Activated CD8-positive, alpha-beta T cell treated with anti-CD3 and anti-CD28 coated beads for 36 hours (primary cell): ENCODE data around the gene GNB2. TPM values are rescaled to one million over a fixed set of nuclear protein-coding genes. Genes with fewer than 3 reads are reported as not detected.
A peak's percentile ranks its signal among the peaks of the same experiment; 100 is the strongest.

ENCODE experiments used
- ATAC-seq: fragments of 200-7000 bp; cut with Tn5 transposase; one replicate; pipeline ENCODE4 v1.10.0; 2021; ENCODE audit warnings: mild to moderate bottlenecking, moderate library complexity
- CTCF ChIA-PET: fragments of 350-600 bp; sonication (Branson Sonifier 250); formaldehyde crosslinking; loops from one replicate; lab custom pipeline; 2021; ENCODE audit warnings: antibody characterized with exemption; lab: Charles Lee
- POLR2A ChIA-PET: fragments of 350-600 bp; sonication (Branson Sonifier 250); formaldehyde crosslinking; loops from one replicate; lab custom pipeline; 2021; ENCODE audit warnings: antibody characterized with exemption; lab: Charles Lee
- DNase-seq: peaks from one replicate; pipeline ENCODE4 v3.0.0-alpha.2; 2020
- H3K27ac Mint-ChIP-seq: one replicate; pipeline ENCODE4 v1.8.0; 2021; ENCODE audit warnings: mild to moderate bottlenecking, mixed read lengths
- H3K27me3 Mint-ChIP-seq: one replicate; pipeline ENCODE4 v1.8.0; 2021; ENCODE audit warnings: mixed read lengths
- H3K36me3 Mint-ChIP-seq: one replicate; pipeline ENCODE4 v1.8.0; 2021; ENCODE audit warnings: low read depth, mixed read lengths
- H3K4me1 Mint-ChIP-seq: one replicate; pipeline ENCODE4 v1.8.0; 2021; ENCODE audit warnings: low read depth, mixed read lengths
- H3K4me3 Mint-ChIP-seq: one replicate; pipeline ENCODE4 v1.8.0; 2021; ENCODE audit warnings: mild to moderate bottlenecking, moderate library complexity, mixed read lengths
- H3K9me3 Mint-ChIP-seq: one replicate; pipeline ENCODE4 v1.8.0; 2021; ENCODE audit warnings: mixed read lengths
- intact Hi-C: fragments of 100-400 bp; cut with micrococcal nuclease; formaldehyde crosslinking; loops from one replicate; pipeline ENCODE4 v1.10.0; 2022
- total RNA-seq, 2 experiments: library from RNA; stranded (reverse); gene quantifications; one replicate each; pipeline ENCODE4 v1.2.3, GENCODE V29; 2021
- TF ChIP-seq, protein P1 (sequence below): fragments of 200-600 bp; IDR thresholded peaks from one replicate; pipeline ENCODE4 v1.8.0; 2022; ENCODE audit warnings: antibody characterized with exemption, mild to moderate bottlenecking

Gene GNB2
- total RNA-seq, 2 experiments from 2014 or later: 192 TPM

- no peak overlapping the region for H3K27ac Mint-ChIP-seq
- H3K27me3 Mint-ChIP-seq: no peaks in the 10 kb centered on the region
- DNase-seq (peak; percentile 24), ATAC-seq (peak; percentile 24)
- intact Hi-C loops: no loop called here
- POLR2A ChIA-PET: interaction anchor here (0.8 to 2.7 kb wide), 6 partner anchors 10 to 70 kb away, joined by 3 to 22 read pairs (median 4); partner anchors contain the start of genes MOSPD3 and POP7
- H3K4me3 Mint-ChIP-seq: no peak overlapping the region
- TF ChIP-seq, protein P1, sequence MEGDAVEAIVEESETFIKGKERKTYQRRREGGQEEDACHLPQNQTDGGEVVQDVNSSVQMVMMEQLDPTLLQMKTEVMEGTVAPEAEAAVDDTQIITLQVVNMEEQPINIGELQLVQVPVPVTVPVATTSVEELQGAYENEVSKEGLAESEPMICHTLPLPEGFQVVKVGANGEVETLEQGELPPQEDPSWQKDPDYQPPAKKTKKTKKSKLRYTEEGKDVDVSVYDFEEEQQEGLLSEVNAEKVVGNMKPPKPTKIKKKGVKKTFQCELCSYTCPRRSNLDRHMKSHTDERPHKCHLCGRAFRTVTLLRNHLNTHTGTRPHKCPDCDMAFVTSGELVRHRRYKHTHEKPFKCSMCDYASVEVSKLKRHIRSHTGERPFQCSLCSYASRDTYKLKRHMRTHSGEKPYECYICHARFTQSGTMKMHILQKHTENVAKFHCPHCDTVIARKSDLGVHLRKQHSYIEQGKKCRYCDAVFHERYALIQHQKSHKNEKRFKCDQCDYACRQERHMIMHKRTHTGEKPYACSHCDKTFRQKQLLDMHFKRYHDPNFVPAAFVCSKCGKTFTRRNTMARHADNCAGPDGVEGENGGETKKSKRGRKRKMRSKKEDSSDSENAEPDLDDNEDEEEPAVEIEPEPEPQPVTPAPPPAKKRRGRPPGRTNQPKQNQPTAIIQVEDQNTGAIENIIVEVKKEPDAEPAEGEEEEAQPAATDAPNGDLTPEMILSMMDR: no peak
- H3K9me3 Mint-ChIP-seq: no peaks in the 10 kb centered on the region
- CTCF ChIA-PET: interaction anchor here (0.8 to 10.9 kb wide), 4 partner anchors 9 to 213 kb away, joined by 3 to 105 read pairs (median 4); partner anchors contain the start of gene POP7
- H3K4me1 Mint-ChIP-seq: peaks cover 25% of the 10 kb centered on the region
- peaks cover 25% of the 10 kb centered on the region for H3K36me3 Mint-ChIP-seq
These were observed 8.7 kb downstream of the GNB2 start for GRCh38 chr7:100682228-100682741.

DNA sequence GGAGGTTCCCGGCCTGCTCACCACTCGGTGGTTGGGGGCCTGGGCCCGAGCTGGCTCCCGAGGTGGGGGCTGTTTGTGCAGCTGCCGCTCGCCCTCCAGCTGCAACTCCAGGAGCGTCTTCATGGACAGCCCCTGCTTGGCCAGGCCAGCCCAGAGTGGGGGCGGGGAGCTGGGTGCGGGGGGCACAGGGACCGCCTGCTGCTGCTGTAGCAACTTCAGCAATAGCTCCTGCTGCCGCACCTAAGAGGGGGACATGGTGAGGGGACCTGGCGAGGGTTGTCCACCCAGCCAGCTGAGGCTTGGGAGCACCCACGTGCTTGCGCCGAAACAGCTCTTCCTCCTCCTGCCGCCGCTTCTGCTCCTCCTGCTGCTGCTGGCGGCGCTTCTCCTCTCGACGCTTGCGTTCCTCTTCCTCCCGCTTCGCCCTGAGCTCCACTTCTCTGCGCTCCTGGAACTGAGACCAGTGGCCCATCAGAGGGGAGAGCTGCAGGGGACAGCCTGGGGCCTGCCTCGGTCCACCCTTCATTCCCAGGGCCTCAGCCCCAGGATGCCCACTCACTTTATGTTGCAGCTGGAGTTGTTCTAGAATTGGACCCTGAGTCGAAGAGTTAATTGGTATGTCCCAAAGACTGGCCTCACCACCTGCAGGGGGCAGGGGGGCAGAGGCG is 9.6 kb downstream of the GNB2 start:
- H3K36me3 Mint-ChIP-seq: peaks cover 20% of the 10 kb centered on the region
- peaks cover 28% of the 10 kb centered on the region for H3K4me1 Mint-ChIP-seq
- POLR2A ChIA-PET: interaction anchor here (1.1 to 2.7 kb wide), 5 partner anchors 9 to 71 kb away, joined by 3 to 22 read pairs (median 5); partner anchors contain the start of genes MOSPD3 and POP7
- no peak for DNase-seq
- ATAC-seq: no peak
- H3K4me3 Mint-ChIP-seq: no peak overlapping the region
- no peak overlapping the region for H3K27ac Mint-ChIP-seq
- TF ChIP-seq, protein P1: no peak
- no peaks in the 10 kb centered on the region for H3K9me3 Mint-ChIP-seq
- intact Hi-C loops: no loop called here
- no peaks in the 10 kb centered on the region for H3K27me3 Mint-ChIP-seq
- CTCF ChIA-PET: interaction anchor here (0.8 to 10.9 kb wide), 4 partner anchors 8 to 213 kb away, joined by 3 to 105 read pairs (median 4); partner anchors contain the start of gene POP7

DNA sequence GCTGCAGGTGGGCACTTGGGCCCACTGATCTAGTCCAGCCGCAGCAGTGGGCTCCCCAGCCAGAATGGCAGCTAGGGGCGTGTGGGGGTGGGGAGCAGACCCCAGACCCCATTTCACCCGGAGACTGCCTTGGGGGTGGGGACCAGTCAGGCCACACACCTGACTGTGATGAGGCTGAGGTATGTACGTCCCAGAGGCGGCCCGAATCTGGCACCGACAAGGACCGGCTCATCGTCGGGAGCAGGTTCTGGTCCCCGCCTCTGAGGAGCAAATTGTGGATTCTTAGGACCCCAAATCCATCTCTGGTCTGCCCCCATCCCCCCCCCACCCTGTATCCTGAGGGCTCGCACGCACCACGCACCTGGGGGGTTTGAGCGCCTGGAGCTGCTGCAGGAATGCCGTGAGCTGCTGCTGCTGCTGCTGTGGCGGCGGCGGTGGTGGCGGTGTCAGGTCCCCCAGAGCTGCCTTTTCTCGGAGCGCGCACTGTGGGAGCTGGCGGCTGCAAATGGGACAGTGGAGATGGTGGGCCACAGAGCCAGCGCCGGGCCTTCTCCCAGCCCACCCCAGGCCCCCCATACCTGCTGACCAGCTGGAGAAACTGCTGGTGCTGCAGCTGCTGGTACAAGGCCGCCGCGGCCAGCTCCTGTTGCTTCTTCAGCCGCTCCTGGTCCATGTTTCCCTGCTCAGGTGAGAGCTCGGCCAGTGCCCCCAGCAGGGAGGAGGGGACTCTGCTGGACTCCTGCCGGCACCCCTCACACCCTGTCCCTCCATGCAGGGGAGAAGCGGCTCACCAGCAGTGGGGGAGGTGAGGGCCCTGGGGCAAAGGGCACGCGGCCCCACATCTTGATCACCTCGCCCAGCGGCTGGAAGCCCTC is 10.4 kb downstream of the GNB2 start:
- no peak overlapping the region for H3K4me3 Mint-ChIP-seq
- no peaks in the 10 kb centered on the region for H3K9me3 Mint-ChIP-seq
- ChIA-PET CTCF (interaction anchor here (1.1 to 10.9 kb wide), 3 partner anchors 7 to 101 kb away, joined by 3 to 105 read pairs (median 3); no protein-coding TSS in a partner anchor), POLR2A (interaction anchor here (1.1 to 2.7 kb wide), 5 partner anchors 8 to 54 kb away, joined by 3 to 22 read pairs (median 4); partner anchors contain the start of gene POP7)
- no peak overlapping the region for H3K27ac Mint-ChIP-seq
- H3K36me3 Mint-ChIP-seq: peaks cover 18% of the 10 kb centered on the region
- DNase-seq: no peak
- peaks cover 31% of the 10 kb centered on the region for H3K4me1 Mint-ChIP-seq
- intact Hi-C loops: no loop called here
- no peaks in the 10 kb centered on the region for H3K27me3 Mint-ChIP-seq
- ATAC-seq: no peak
- TF ChIP-seq, protein P1: no peak

DNA sequence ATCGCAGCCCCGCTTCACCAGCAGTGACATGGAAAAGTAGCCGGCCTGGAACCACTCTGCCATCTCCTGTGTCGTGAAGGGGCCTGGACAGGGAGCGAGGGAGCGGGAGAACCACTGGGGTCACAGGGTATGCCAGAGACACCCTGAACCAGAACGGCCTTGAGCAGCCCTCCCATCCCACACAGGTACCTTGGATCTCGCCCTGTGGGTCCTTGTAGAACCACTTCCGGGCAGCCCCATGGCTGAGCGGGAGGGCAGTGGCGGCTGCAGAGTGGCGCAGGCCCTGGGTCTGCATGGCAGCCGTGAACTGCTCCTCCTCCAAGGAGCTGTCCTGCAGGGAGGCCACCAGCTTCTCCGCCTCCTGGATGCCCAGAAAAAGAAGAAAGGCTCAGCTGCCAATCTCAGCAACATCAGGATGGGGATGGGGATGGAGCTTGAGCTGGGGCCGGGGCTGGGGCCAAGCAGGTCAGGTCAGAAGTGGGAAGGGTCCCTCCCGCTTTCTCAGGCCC is 11.0 kb downstream of the GNB2 start:
- ChIA-PET POLR2A (interaction anchor here (1.1 to 2.7 kb wide), 3 partner anchors 8 to 9 kb away, joined by 3 to 22 read pairs (median 4); no protein-coding TSS in a partner anchor), CTCF (interaction anchor here (1.1 to 10.9 kb wide), 2 partner anchors 6 to 96 kb away, joined by 3 to 105 read pairs; no protein-coding TSS in a partner anchor)

More for the DNA sequence above, 11.0 kb downstream of the GNB2 start:
- H3K27ac Mint-ChIP-seq: no peak overlapping the region
- intact Hi-C loops: no loop called here
- H3K4me3 Mint-ChIP-seq: no peak overlapping the region
- ATAC-seq (no peak), DNase-seq (no peak)
- H3K4me1 Mint-ChIP-seq: peaks cover 34% of the 10 kb centered on the region
- TF ChIP-seq, protein P1: no peak
- H3K36me3 Mint-ChIP-seq: peaks cover 15% of the 10 kb centered on the region
- H3K9me3 Mint-ChIP-seq: no peaks in the 10 kb centered on the region
- H3K27me3 Mint-ChIP-seq: no peaks in the 10 kb centered on the region
